ENCODE measurements around the gene CTNNBIP1. TPM values are rescaled to one million over a fixed set of nuclear protein-coding genes. Genes with fewer than 3 reads are reported as not detected.

The CTNNBIP1 gene
- total and polyA plus RNA-seq, 2 donors (not counting 3 experiments of a cell fraction or from before 2014, with no cell fraction given): 26.6 to 31.7 TPM

DNA sequence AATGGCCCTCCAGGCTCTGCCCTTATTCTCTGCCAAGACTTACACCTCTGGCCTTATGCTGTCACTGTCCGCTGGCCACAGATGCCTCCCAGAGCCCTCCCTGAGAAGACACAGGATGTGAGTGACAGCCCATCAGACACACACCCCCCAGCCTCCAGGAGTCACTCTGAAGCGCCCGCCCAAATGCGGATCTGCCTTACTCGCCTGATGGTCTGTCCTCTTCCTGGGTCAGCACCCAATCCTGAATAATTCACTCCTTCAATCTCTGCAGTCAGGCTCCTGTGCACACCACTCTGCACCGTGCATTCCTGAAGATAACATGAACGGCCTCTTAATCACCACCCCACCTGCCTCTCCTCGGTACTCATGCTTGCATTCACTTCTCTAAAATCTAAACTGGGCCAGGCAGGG is 101.0 kb downstream of the CTNNBIP1 start:
- H3K9me3 ChIP-seq (replicated peaks; ENCODE audit: control insufficient read depth, insufficient read depth, low read length): no peaks in the 10 kb centered on the region
- H3K9ac ChIP-seq (replicated peaks; ENCODE audit: extremely low read depth, insufficient read depth, low read length): no peak overlapping the region
- H3K4me2 ChIP-seq (ENCODE audit: insufficient read depth, low read length): no peak overlapping the region
- peaks cover 3% of the 10 kb centered on the region for H4K20me1 ChIP-seq (replicated peaks; ENCODE audit: control insufficient read depth, extremely low read depth, insufficient read depth, low read length)
- H3K9me1 ChIP-seq (replicated peaks; ENCODE audit: control insufficient read depth, extremely low read depth, insufficient read depth, low read length): no peaks in the 10 kb centered on the region
- TF ChIP-seq MYC (IDR thresholded peaks at IDR 0.05; ENCODE audit: low read depth, low read length) (no peak), POLR2AphosphoS5 (IDR thresholded peaks at IDR 0.05; ENCODE audit: insufficient read depth, low read depth, low read length) (no peak), JUN (IDR thresholded peaks at IDR 0.05; ENCODE audit: borderline replicate concordance, insufficient read depth, insufficient read length, low read depth) (no peak)
- FAIRE-seq (no peak), DNase-seq (ENCODE audit: low read depth, low spot score) (no peak)
- H3K27me3 ChIP-seq (ENCODE audit: control insufficient read depth in 2 of 2, insufficient read depth in 2 of 2, low read length in 2 of 2): no peaks in the 10 kb centered on the region
- peaks cover 56% of the 10 kb centered on the region for H3K79me2 ChIP-seq (ENCODE audit: control insufficient read depth, insufficient read depth, low read length)
- no peaks in the 10 kb centered on the region for H3K36me3 ChIP-seq (ENCODE audit: control insufficient read depth in 2 of 2, extremely low read depth in 1 of 2, insufficient read depth in 2 of 2, low read length in 2 of 2)
- ChIA-PET CTCF (no interaction called here), POLR2A (no interaction called here)
- dilution Hi-C loops (cut with MboI; ENCODE audit: extremely low pct_ligation_motif_present, low sequenced_read_pairs) (no loop called here), intact Hi-C loops (cut with micrococcal nuclease) (no loop called here)
- H2AFZ ChIP-seq (ENCODE audit: low read depth, low read length): no peak overlapping the region
- no peaks in the 10 kb centered on the region for H3K4me1 ChIP-seq (ENCODE audit: control insufficient read depth, extremely low read depth, insufficient read depth, low read length)
- H3K27ac ChIP-seq (ENCODE audit: insufficient read depth, low read depth, low read length): no peak overlapping the region
- no TSS peak for BruUV-seq (replicated peaks)
- H3K4me3 ChIP-seq (replicated peaks in 1 of 3; ENCODE audit: insufficient read depth in 1 of 3, low read depth in 1 of 3, low read length in 3 of 3): no peak overlapping the region

DNA sequence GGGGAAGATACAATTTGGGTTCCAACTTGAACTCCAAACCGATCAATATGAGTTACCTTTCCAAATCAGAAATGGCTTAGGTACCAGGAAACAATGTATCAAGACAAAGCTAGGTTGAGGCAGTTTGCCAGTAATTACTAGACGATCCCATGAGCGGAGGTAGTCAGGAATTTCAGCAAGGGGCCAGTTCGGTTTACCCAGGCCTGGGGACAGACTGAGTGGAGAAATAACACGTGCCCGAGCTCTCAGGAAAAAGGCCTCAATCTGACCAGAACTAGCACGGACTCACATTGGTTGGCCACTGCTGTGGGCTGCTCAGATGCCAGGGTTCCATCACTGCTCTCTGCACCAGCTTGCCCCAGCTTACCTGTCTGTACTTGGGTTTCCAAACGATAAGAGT is 101.6 kb downstream of the CTNNBIP1 start:
- Histone ChIP-seq H3K4me2 (ENCODE audit: insufficient read depth, low read length) (no peak overlapping the region), H3K36me3 (ENCODE audit: control insufficient read depth in 2 of 2, extremely low read depth in 1 of 2, insufficient read depth in 2 of 2, low read length in 2 of 2) (no peaks in the 10 kb centered on the region), H3K4me3 (replicated peaks in 1 of 3; ENCODE audit: insufficient read depth in 1 of 3, low read depth in 1 of 3, low read length in 3 of 3) (no peak overlapping the region), H3K9ac (replicated peaks; ENCODE audit: extremely low read depth, insufficient read depth, low read length) (no peak overlapping the region), H2AFZ (ENCODE audit: low read depth, low read length) (no peak overlapping the region), H3K79me2 (ENCODE audit: control insufficient read depth, insufficient read depth, low read length) (peaks cover 56% of the 10 kb centered on the region), H3K27me3 (ENCODE audit: control insufficient read depth in 2 of 2, insufficient read depth in 2 of 2, low read length in 2 of 2) (no peaks in the 10 kb centered on the region), H3K4me1 (ENCODE audit: control insufficient read depth, extremely low read depth, insufficient read depth, low read length) (no peaks in the 10 kb centered on the region), H3K9me3 (replicated peaks; ENCODE audit: control insufficient read depth, insufficient read depth, low read length) (no peaks in the 10 kb centered on the region), H4K20me1 (replicated peaks; ENCODE audit: control insufficient read depth, extremely low read depth, insufficient read depth, low read length) (peaks cover 1% of the 10 kb centered on the region), H3K27ac (ENCODE audit: insufficient read depth, low read depth, low read length) (no peak overlapping the region), H3K9me1 (replicated peaks; ENCODE audit: control insufficient read depth, extremely low read depth, insufficient read depth, low read length) (no peaks in the 10 kb centered on the region)
- DNase-seq (ENCODE audit: low read depth, low spot score): no peak
- no TSS peak for BruUV-seq (replicated peaks)
- TF ChIP-seq FOS (IDR thresholded peaks at IDR 0.05; ENCODE audit: borderline replicate concordance, insufficient read depth, low read length) (no peak), MYC (IDR thresholded peaks at IDR 0.05; ENCODE audit: low read depth, low read length) (no peak), POLR2A (IDR thresholded peaks at IDR 0.05; ENCODE audit: low read depth, low read length) (no peak), JUN (IDR thresholded peaks at IDR 0.05; ENCODE audit: borderline replicate concordance, insufficient read depth, insufficient read length, low read depth) (no peak), EZH2 (IDR thresholded peaks at IDR 0.05; ENCODE audit: borderline replicate concordance, low read depth, low read length, severe bottlenecking) (no peak), POLR2AphosphoS5 (IDR thresholded peaks at IDR 0.05; ENCODE audit: insufficient read depth, low read depth, low read length) (no peak), GATA2 (IDR thresholded peaks at IDR 0.05; ENCODE audit: insufficient read depth, insufficient read length, low read depth, low read length) (no peak)
- FAIRE-seq: no peak
- intact Hi-C loops (cut with micrococcal nuclease): no loop called here
- ChIA-PET CTCF (interaction anchor here (0.9 kb wide), 1 partner anchor 87 kb away, joined by 3 read pairs; no protein-coding TSS in a partner anchor), POLR2A (no interaction called here)
- dilution Hi-C loops (cut with MboI; ENCODE audit: extremely low pct_ligation_motif_present, low sequenced_read_pairs): no loop called here
